ENCODE results near the gene MAML3.
A peak's percentile ranks its signal among the peaks of the same experiment; 100 is the strongest.

The MAML3 gene

DNA sequence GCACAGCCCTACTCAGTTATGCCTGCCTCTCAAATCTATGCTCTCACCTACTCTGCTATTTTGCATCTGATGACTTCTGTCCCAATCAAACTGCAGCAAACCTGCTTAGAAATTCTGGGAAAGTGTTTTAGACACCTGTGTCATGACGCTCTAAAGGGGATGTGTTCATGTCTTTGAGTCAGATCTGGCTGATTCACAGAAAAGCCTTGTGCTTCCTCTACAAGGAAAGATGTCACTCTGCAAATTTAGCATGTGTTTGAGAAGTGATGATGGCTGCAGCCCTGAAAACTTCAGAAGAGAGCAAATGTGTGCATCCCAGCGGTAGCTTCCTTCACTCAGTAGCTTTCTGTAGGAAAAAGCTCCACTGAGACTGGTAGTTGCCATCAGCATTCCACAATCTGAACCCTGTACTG is 253.0 kb downstream of the MAML3 start:
- DNase-seq (ENCODE audit: low spot score) = no peak

DNA sequence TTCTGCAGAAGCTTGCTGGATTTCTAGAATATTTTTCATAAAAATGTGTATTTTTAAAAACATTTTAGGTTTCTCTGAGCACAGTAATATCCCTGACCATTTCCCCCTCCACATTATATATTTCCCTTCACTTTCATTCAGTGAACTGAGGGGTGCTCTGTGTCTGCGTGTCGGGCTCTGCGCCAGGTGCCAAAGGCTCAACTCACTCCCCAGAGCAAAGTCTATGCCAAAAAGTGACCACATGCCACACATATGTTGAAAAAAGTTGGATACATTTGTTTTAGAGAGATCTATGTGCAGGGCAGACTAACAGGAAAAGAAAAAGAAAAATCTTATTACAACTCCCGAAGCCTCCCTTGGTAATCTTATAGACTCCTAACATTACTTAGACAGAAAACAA is 254.6 kb downstream of the MAML3 start:
- DNase-seq (ENCODE audit: low spot score) = no peak

DNA sequence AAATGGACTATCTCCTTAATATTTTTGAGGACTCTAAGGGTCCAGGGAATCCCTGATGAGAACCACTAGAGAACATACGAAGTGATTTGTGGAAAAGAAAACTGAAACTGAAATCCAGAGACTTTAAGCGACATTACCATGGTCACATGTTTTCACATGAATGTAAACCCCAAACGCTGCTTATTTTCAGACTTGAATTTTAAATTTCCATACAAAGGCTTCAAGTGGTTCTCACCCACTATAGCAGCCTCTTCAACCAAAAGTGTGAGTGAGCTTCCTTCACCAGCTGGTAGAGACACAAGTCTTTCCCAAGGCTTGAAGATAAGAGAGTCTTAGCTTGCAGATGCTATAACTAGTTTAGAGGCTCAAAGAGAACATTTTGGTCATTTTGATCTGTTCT is 255.7 kb downstream of the MAML3 start:
- DNase-seq (ENCODE audit: low spot score) = no peak

DNA sequence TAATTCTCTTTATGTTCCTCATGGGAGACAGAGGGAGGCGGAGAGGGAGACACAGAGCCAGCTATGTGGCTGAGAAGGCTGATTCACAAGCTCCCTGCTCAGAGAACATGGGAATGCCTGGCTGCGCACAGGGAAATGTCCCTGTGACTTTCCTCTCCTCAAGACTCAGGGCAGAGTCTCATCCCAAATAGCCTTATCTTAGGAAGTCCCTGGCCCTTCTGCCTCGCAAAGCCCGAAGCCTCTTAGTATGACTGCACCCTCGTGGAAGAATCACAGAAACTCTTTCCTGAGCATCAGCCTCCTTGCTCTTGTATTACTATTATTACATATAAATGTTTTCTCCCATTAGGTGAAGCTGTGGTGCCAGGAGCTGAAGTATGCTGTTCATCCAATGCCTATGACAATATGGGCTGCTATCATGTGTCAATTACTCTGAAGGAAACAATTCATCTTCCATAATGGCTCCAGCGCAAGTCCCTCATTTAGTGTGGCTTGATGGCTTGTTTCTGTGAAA is 257.8 kb downstream of the MAML3 start:
- no peak for DNase-seq (ENCODE audit: low spot score)

DNA sequence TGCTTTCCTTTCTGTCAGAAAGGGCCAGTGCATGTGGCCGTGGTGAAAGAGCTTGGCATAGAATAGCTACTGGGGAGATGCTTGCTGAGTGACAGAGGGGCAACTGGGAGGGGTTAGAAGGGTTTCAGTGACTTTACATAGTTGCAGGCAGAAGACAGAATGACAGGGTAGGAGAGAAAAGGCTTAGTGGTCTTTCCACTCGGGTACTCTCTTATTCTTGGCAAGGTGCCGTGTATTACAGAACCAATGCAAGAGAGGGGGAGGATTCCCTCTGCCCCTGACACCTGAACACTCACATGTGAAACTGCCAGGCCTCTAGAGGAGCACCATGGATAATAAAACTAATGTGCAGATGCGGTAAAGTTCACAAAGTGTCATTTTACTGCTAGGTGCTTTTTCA is 260.2 kb downstream of the MAML3 start:
- no peak for DNase-seq (ENCODE audit: low spot score)

DNA sequence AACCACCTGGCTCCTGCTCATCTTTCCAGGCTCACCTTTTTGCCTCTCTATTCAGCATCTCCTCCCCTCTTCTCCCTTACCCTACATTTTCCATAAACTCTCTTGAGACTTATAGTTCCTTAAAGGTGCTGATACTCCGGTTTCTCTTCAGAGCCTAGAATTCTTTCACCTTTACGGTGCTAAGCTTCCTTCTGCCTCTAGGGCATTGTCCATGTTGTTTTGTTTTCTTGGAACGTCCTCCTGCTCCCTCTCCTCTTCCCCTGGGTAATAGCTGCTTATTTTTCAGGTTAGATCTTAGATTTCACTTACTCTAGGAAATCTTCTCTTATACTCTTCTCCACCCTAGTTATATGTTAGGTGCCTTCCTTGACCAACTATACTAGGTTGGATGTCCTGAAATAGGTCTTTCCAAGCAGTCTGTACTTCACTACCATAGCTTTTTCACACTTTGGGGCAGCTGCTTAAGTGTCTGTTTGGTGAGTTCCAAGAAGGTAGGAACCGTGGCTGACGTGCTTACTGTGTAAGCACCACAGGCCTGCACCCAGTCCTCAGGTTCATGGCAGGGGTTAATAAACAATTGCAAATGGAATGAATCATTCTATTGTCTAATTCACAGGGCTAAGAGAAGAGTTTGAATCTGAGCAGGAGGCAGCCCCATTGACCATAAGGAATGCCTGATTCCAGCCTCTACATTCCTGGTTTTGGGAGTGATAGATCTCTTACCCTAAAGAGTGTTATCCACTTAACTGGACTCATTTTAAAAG is 260.8 kb downstream of the MAML3 start:
- DNase-seq (ENCODE audit: low spot score) = no peak

DNA sequence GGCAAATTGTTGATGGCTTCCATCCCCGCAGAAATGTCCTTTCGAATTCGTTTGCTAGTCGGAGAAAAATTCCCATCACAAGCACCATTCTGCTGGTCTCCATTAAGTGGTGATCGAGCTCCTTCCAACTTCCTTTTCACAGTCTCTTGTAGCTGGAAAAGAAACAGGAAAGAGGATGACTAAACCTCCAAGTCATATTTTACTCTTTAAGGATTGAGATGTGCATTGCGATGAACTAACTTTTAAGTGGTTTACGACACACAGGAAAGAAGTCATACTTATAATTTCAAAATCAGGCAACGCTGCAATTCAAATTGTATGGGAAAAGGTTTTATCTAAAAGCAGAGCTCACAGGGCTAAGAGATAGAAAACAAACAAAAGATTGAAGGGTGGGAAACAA is 263.2 kb downstream of the MAML3 start:
- peak; percentile 91 for DNase-seq (ENCODE audit: low spot score)

DNA sequence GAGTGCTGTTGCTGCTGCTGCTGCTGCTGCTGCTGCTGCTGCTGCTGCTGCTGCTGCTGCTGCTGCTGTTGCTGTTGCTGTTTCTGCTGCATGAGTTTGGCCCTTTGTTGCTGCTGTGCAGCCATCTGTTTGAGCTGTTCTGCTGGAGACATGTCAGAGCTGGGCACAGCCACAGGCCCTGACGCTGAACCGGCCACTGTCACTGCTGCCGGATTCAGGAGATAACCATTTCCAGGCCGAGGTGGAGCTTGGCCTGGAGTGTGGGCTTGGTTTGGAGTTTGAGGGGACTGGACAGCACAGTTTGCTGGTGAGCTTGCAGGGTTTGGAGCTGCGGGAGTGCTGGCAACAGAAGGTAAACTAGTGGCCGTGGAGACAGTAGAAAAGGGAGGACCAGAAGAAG is 264.1 kb downstream of the MAML3 start:
- DNase-seq (ENCODE audit: low spot score) = no peak

DNA sequence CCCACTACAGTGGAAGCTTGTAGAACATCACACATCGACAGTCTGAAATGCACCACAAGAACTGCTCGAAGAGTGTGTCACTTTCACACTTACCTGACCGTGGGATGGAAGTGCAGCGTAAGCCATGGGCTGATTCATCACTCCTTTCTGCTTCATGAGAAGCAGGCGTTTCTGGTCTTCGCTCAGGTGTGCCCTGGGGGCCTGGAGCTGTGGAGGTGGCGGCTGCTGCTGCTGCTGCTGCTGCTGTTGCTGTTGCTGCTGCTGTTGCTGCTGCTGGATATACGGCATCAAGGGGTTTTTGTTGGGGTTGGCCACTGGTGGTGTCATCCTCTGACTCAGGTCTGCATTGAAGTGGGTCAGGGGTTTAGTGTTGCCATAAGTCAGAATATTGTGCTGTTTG is 264.7 kb downstream of the MAML3 start:
- no peak for DNase-seq (ENCODE audit: low spot score)

DNA sequence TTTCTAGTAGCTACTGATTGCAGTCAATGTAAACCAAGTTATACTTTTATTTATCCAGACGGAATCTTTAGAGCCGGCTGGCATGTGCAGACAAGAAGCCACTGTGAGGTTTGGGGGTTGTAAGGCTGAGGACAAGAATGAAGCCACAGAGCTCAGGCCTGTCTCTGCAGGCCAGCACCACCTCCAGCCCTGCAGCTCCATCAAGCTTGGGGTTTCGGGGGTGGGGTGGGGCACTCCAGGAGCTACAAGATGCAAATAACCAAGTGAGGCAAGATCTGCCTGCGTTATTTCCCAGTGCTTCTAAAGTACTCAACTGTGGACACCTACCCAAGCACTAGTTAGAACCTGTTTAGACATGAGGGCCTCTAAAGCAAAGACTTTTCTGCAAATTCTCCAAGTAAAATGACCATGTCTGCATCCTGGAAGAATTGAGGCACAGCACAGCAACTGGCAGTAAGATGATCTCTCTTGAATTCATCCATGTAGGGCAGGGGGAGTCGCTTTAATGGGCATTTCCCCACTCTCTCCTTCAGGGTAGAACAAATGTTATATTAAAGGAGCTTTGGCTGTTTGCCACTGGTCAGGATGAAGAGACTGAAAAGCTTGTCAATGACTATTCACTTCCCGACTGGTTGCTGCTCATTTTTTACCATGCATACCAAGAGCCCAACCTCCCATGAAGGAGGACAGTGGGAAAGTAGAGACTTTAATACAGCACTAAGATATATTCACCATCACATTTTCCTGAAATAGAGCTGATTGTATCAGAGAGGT is 265.8 kb downstream of the MAML3 start:
- no peak for DNase-seq (ENCODE audit: low spot score)

DNA sequence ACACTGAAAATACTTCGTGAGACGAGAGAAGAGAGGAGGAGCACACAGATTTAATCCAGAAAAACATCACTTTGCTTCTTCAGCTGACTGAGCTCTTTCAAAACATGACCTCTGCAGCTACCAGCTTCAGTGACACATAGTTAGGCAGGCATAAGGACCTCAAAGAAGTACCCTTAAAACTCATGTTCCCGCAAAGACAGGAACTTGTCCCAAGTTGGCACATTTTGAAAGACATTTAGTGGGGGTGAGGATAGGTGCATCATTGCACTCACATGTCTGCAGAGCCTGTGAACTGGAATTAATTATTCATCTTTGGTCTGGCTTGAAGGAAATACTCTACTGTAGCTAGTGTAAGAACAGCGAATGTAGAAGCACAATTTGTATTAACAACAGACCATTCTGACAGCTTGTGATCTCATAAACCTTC is 266.6 kb downstream of the MAML3 start:
- no peak for DNase-seq (ENCODE audit: low spot score)

DNA sequence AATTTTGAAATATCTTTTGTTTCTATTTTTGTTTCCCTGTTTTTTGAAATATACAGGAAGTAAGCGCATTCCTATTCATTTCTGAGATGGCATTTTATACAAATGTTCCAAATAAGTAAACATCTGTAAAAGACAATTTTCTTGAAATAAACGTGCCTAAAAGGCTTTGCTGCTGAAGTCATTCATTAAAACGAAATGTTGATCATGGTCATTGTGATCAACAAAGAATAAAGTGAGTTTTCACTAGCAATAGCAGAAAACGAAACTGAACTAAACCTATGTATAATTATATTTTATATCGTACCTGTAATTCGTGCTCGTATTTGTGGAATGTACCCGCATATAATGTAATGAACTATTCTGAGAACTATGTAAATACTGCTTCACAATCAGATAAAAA is 267.2 kb downstream of the MAML3 start:
- DNase-seq (ENCODE audit: low spot score) = no peak

DNA sequence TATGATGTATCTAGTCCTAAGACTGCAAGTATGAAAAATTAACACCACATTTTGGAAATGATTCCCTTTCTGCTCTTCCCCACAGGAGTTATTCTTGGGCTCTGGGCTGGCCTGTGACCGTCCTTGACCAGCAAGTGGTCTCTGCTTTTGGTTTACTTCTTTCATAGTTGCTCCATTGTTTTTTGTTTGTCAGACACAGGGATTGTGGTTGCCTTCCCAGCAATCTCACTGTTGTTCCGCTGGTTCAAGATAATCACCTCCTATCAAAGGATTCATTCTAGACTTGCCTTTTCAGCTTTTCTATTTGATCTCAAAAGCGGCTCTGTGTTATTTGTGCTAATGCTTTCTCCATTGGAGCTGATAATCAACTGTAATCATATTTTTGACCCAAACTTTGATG is 269.5 kb downstream of the MAML3 start:
- no peak for DNase-seq (ENCODE audit: low spot score)

DNA sequence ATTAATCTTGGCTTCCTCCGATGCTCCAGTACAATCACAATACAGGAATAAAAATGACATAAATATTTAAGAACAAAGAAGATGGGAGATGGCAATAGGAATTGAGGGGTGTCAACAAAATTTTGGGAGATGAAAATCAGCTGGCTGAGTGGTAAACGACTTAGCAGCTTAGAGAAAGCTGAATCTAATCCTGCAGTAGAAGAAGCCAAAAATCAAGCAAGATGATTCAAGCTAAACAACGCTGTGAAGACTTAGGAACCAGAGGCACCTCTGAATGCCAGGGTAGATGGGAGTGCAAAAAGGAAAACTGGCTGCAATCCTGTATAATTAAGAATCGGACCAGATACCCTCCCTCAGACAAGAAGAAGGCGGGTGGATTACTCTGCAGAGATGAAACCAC is 273.1 kb downstream of the MAML3 start:
- DNase-seq (ENCODE audit: low spot score) = no peak

DNA sequence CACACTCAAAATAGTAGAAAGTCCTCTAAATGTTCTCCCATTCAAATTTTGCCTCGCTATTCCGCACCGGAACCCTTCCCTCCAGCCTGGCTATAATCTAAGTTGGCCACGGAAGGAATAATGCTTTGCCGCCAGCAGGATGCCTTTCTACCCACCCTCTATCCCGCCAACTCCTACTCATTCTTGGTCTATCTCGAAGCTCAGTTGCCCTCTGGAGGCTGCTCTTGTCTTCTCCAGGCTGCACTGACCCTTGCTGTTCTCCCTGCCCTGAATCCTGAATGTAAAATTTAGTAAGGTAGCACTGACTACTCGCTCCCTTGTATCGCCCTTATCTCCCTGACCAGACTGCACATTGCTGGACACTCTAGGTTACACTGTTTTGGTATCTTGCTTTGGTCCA is 275.9 kb downstream of the MAML3 start:
- no peak for DNase-seq (ENCODE audit: low spot score)

DNA sequence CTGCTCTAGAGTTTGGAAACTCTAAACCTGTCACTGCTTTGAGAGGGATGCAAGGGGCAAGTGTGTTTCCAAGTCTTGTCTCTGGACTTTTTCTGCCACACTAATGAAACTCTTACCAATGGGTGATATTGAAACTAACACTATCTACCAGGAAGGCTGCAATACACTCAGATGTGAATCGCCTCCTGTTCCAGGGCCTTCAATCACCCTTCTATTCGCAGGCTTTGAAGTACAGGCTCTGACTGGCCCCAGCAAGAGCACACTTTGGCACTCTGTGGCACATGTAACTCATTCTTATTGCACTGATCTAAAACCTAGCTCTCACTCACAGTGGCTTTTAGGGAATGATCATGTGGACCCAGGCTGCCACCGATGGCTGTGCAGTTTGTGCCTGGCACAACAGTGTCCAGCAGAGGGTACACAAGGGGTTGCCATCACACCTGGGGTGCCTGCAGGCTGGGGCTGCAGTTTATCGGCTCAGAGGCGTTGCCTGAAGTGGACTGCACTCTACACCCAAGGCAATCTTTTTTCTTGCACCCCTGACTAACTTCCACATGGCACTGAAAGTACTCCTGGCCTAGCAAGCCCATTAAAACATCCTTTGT is 277.5 kb downstream of the MAML3 start:
- no peak for DNase-seq (ENCODE audit: low spot score)

DNA sequence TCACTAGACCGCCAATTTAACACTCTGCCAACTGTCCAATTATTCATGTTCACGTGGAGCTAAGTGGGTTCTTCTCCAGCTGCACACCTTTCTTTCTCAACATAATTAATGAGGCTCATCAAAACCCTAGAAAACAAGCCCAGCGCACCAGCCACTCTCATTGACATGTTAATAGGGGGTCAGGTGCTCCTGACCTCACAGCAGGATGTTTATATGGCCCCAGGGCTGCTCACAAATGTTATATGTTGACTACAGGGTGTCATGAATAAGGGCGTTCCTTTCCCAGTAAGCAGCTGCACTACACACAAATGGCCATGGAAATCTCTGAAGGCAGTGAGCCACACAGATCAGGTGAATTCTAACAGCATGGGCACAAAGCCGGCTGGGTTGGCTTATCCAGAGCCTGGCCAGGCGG is 278.6 kb downstream of the MAML3 start:
- DNase-seq (ENCODE audit: low spot score) = no peak

DNA sequence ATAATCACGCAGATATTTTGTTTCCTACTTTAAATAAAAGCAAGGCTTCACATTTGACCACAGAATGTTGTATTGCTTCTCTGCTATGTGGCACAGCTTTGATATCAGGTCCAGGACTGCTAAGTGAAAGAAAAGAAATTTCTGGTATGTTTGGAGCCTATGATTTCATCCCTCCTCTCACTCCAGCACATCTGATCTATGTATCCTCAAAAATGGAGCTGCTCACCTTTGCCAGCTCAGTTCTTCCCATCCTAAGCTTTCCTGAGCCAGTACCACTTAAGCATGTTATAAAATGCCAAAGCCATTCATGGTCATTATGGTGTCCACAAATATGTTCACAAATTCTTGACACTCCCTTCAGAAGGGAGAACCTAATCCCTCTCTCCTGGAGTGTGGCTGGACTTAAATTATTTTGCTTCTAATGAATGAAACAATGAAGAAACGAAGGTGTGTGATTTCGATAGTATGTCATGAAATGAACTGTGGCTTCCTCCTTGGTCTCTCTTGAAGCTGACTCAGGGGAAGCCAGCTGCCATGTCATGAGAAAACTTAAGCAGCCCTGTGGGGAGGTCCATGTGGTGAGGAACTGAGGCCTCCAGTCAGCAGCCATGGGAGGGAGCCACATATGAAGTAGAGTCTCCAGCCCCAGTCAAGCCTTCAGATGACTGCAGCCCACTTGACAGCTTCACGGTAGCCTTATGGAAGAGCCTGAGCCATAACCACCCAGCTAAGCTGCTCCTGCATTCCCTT is 280.7 kb downstream of the MAML3 start:
- DNase-seq (ENCODE audit: low spot score) = no peak

DNA sequence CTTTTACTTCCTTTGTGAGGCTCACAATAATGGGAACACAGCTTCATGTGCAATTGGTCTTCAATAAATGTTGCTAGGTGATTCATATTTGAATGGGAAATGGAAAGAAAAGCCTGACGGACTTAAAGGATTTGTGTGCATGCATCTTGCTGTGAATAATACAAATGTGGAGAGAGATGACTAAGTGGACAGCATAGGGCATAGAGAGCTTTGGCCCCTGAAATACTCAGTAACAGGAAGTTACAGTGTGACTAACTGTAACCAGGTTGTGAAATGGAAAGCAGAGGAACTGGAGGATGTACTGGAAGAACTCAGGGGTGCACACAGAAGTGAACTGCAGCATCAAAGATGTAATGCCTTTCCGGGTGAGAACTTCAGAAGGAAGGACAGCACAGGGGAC is 281.7 kb downstream of the MAML3 start:
- DNase-seq (ENCODE audit: low spot score) = peak; percentile 97

DNA sequence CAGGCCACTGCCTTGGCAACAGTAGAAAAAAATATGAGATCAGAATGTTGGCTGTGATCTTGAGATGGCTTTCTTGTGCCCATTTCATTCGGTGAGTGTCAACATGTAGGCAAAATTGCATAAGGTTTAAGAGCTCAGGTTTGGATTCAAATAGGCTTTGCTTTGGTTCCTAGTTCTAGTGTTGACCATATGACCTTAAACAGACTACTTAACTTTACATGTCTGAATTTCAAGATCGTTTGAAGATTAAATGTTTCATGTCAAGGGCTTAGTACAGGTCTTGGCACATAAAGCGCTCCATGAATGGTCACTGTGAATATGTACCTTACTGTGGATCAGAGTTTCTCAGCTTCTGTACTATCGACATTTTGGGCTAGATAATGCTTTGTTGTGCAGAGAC is 284.2 kb downstream of the MAML3 start:
- DNase-seq (ENCODE audit: low spot score) = no peak

DNA sequence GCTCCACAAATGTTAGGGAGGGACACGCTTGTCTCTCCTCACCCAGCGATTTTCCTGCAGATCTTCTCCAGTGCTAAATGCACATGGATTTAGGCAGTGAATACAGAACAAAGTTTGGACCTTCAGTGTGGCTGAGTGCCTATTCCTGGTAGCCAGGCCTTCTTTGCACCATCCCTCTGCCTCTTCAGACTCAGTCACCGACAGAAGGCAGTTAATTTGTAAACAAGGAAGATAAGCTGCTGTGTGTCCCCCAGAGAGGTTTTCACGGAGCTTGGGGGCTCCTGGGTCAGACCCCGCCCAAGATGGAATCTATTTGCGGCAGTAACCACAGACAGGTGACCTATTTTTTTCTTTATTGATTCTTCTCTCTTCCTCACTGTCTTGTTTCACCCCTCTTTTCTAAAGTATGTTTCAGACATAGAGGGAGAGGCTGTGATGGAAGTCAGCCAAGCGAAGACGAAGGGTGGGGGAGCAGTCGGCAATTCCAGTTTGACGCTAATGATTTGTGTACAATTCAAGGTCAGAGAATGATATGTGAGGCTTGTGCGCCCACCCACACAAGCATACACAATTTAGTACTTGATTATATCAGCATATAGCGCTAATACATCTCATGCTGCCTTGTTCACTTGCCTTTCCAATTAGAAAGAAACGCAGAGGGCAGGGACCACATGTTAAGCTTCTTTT is 287.6 kb downstream of the MAML3 start:
- no peak for DNase-seq (ENCODE audit: low spot score)

DNA sequence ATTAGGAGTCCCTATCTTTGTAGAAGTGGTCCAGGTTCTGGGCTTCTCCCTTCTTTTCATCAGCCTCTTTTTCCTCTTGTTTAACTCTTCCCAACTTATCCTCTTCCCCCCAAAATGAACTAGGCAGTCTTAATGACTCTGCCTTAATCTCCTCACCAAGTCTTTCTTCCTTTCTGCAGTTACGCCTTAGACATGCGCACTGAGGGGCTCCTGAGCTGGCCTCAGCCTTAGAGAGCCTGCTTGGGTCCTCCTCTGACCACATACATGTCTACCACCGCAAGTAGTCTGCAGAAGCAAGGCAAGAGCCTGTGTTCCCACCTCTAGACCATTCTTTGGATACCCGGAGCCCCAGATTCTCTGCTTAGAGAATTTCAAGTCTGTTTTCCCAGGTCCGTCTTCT is 288.4 kb downstream of the MAML3 start:
- DNase-seq (ENCODE audit: low spot score) = no peak
